Panc1 (cell line): Measurements from ENCODE around the gene KRTAP4-4.

Source experiments
- POLR2AphosphoS5 ChIP-seq: IDR thresholded peaks from 2 replicates; pipeline ENCODE4 v1.6.1; 2012; ENCODE audit warnings: mild to moderate bottlenecking, low read depth, low read length, moderate library complexity
- TCF7L2 ChIP-seq: IDR thresholded peaks from 2 replicates; pipeline ENCODE4 v1.6.1; 2011; ENCODE audit warnings: mild to moderate bottlenecking, low read depth, low read length, inconsistent platforms
- TF ChIP-seq, protein P1 (sequence below): fragments of 450-650 bp; IDR thresholded peaks from 2 replicates; pipeline ENCODE4 v1.5.1; 2017; ENCODE audit warnings: mild to moderate bottlenecking
- TF ChIP-seq, protein P2 (sequence below), 2 experiments: IDR thresholded peaks; 2 replicates each; pipeline ENCODE4 v1.6.1; 2011 to 2012; ENCODE audit warnings: low read depth in 2 of 2, control low read depth in 1 of 2, low read length in 1 of 2, mild to moderate bottlenecking in 1 of 2, moderate library complexity in 1 of 2; ENCODE audit not compliant: insufficient read depth in 1 of 2

GRCh38 chr17:41150026-41150425 is 10.5 kb downstream of the KRTAP4-4 start:
- no peak for TF ChIP-seq POLR2AphosphoS5
- TF ChIP-seq, protein P1, sequence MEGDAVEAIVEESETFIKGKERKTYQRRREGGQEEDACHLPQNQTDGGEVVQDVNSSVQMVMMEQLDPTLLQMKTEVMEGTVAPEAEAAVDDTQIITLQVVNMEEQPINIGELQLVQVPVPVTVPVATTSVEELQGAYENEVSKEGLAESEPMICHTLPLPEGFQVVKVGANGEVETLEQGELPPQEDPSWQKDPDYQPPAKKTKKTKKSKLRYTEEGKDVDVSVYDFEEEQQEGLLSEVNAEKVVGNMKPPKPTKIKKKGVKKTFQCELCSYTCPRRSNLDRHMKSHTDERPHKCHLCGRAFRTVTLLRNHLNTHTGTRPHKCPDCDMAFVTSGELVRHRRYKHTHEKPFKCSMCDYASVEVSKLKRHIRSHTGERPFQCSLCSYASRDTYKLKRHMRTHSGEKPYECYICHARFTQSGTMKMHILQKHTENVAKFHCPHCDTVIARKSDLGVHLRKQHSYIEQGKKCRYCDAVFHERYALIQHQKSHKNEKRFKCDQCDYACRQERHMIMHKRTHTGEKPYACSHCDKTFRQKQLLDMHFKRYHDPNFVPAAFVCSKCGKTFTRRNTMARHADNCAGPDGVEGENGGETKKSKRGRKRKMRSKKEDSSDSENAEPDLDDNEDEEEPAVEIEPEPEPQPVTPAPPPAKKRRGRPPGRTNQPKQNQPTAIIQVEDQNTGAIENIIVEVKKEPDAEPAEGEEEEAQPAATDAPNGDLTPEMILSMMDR, result no peak
- no peak for TF ChIP-seq TCF7L2
- TF ChIP-seq, protein P2, sequence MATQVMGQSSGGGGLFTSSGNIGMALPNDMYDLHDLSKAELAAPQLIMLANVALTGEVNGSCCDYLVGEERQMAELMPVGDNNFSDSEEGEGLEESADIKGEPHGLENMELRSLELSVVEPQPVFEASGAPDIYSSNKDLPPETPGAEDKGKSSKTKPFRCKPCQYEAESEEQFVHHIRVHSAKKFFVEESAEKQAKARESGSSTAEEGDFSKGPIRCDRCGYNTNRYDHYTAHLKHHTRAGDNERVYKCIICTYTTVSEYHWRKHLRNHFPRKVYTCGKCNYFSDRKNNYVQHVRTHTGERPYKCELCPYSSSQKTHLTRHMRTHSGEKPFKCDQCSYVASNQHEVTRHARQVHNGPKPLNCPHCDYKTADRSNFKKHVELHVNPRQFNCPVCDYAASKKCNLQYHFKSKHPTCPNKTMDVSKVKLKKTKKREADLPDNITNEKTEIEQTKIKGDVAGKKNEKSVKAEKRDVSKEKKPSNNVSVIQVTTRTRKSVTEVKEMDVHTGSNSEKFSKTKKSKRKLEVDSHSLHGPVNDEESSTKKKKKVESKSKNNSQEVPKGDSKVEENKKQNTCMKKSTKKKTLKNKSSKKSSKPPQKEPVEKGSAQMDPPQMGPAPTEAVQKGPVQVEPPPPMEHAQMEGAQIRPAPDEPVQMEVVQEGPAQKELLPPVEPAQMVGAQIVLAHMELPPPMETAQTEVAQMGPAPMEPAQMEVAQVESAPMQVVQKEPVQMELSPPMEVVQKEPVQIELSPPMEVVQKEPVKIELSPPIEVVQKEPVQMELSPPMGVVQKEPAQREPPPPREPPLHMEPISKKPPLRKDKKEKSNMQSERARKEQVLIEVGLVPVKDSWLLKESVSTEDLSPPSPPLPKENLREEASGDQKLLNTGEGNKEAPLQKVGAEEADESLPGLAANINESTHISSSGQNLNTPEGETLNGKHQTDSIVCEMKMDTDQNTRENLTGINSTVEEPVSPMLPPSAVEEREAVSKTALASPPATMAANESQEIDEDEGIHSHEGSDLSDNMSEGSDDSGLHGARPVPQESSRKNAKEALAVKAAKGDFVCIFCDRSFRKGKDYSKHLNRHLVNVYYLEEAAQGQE (IDR thresholded peaks at IDR 0.05; ENCODE audit: insufficient read depth in 1 of 2, low read depth in 2 of 2, low read length in 1 of 2), result no peak
